GM21825 (cell line): ENCODE results near the gene GNPTAB.
"Not testable (repeated sequence)": the region's sequence is repeated elsewhere in the genome, so short reads cannot be mapped to it uniquely, and the experiment has no call there.

Experiments
- ATAC-seq: cut with Tn5 transposase; IDR thresholded peaks from one replicate; pipeline ENCODE4 v1.9.1; 2021; ENCODE audit warnings: mild to moderate bottlenecking, moderate library complexity; ENCODE audit not compliant: unreplicated experiment

The GNPTAB gene

GRCh38 chr12:101854747-101855146 lies 24.0 kb upstream of the GNPTAB start:
- peak; percentile 44 for ATAC-seq

GRCh38 chr12:101852998-101853397 lies 22.2 kb upstream of the GNPTAB start:
- no peak for ATAC-seq

GRCh38 chr12:101850199-101850598 lies 19.4 kb upstream of the GNPTAB start:
- no peak for ATAC-seq

GRCh38 chr12:101847325-101847724 lies 16.6 kb upstream of the GNPTAB start:
- ATAC-seq: no peak

GRCh38 chr12:101845137-101845711 lies 14.5 kb upstream of the GNPTAB start:
- ATAC-seq: no peak

- no peak for ATAC-seq
Measured at GRCh38 chr12:101841069-101841468, 10.3 kb upstream of the GNPTAB start.

- ATAC-seq: no peak
Measured at GRCh38 chr12:101839324-101840283, 8.8 kb upstream of the GNPTAB start.

- peak; percentile 51 for ATAC-seq
Measured at GRCh38 chr12:101838628-101839323, 8.0 kb upstream of the GNPTAB start.

- ATAC-seq: no peak
Measured at GRCh38 chr12:101832030-101832429, 1.3 kb upstream of the GNPTAB start.

- ATAC-seq: no peak
Measured at GRCh38 chr12:101829639-101830366, 956 bp downstream of the GNPTAB start.

- ATAC-seq: no peak
Measured at GRCh38 chr12:101828463-101829196, 2.1 kb downstream of the GNPTAB start.

- no peak for ATAC-seq
Measured at GRCh38 chr12:101826766-101827368, 3.9 kb downstream of the GNPTAB start.

- ATAC-seq: no peak
Measured at GRCh38 chr12:101824831-101825230, 5.9 kb downstream of the GNPTAB start.

GRCh38 chr12:101823891-101824290 lies 6.9 kb downstream of the GNPTAB start:
- peak; percentile 73 for ATAC-seq

GRCh38 chr12:101823039-101823438 lies 7.7 kb downstream of the GNPTAB start:
- ATAC-seq: no peak

GRCh38 chr12:101819467-101819866 lies 11.3 kb downstream of the GNPTAB start:
- ATAC-seq: no peak

GRCh38 chr12:101818689-101819088 lies 12.1 kb downstream of the GNPTAB start:
- not testable (repeated sequence) for ATAC-seq

GRCh38 chr12:101813117-101813516 lies 17.6 kb downstream of the GNPTAB start:
- no peak for ATAC-seq

GRCh38 chr12:101812716-101813115 lies 18.0 kb downstream of the GNPTAB start:
- not testable (repeated sequence) for ATAC-seq

- not testable (repeated sequence) for ATAC-seq
Measured at GRCh38 chr12:101811342-101811741, 19.4 kb downstream of the GNPTAB start.
